NB4 (cell line): ENCODE measurements around the gene B4GALT3.

ENCODE experiments used
- CTCF ChIP-seq: IDR thresholded peaks from one replicate; pipeline ENCODE4 v1.5.1; 2012; ENCODE audit warnings: low read depth, low read length
- MAX ChIP-seq: IDR thresholded peaks from 2 replicates; pipeline ENCODE4 v1.6.1; 2011; ENCODE audit warnings: low read depth, low read length
- POLR2A ChIP-seq: IDR thresholded peaks from 2 replicates; pipeline ENCODE4 v1.6.1; 2011; ENCODE audit warnings: mild to moderate bottlenecking; ENCODE audit not compliant: insufficient read length; ENCODE audit errors: extremely low read depth

- TF ChIP-seq MAX (no peak), CTCF (no peak), POLR2A (no peak)
These were observed 10.0 kb upstream of the B4GALT3 start for GRCh38 chr1:161187311-161187710.
